Endodermal cell (in vitro differentiated cells): Measurements from ENCODE around the gene WNT10A. TPM values are rescaled to one million over a fixed set of nuclear protein-coding genes. Genes with fewer than 3 reads are reported as not detected.
A peak's percentile ranks its signal among the peaks of the same experiment; 100 is the strongest.

Experiments used
- DNase-seq: peaks from one replicate; pipeline ENCODE4 v3.0.0-alpha.2; 2017
- H3K27ac ChIP-seq: 2 replicates; pipeline ENCODE4 v1.5.1; 2013; ENCODE audit warnings: mild to moderate bottlenecking, low read depth, low read length, moderate library complexity
- H3K27me3 ChIP-seq: 2 replicates; pipeline ENCODE4 v1.6.1; 2013; ENCODE audit warnings: mild to moderate bottlenecking, low read length, moderate library complexity; ENCODE audit not compliant: insufficient read depth, control insufficient read depth, poor library complexity, severe bottlenecking
- H3K36me3 ChIP-seq: 2 replicates; pipeline ENCODE4 v1.7.0; 2013; ENCODE audit warnings: mild to moderate bottlenecking, low read length, moderate library complexity; ENCODE audit not compliant: control insufficient read depth, insufficient read depth
- H3K4me1 ChIP-seq: one replicate; pipeline ENCODE4 v1.7.0; 2013; ENCODE audit warnings: low read length; ENCODE audit not compliant: control insufficient read depth, insufficient read depth
- H3K4me3 ChIP-seq: 2 replicates; pipeline ENCODE4 v1.5.1; 2013; ENCODE audit warnings: mild to moderate bottlenecking, low read length, moderate library complexity
- H3K9ac ChIP-seq: 2 replicates; pipeline ENCODE4 v1.6.1; 2013; ENCODE audit warnings: mild to moderate bottlenecking, low read length, moderate library complexity; ENCODE audit not compliant: poor library complexity, severe bottlenecking; ENCODE audit errors: extremely low read depth
- H3K9me3 ChIP-seq: 2 replicates; pipeline ENCODE4 v1.6.1; 2013; ENCODE audit warnings: mild to moderate bottlenecking, low read length, moderate library complexity; ENCODE audit not compliant: control insufficient read depth
- H3K27ac Mint-ChIP-seq: 2 replicates; pipeline ENCODE4 v1.8.0; 2020; ENCODE audit warnings: mixed read lengths
- H3K27me3 Mint-ChIP-seq: 2 replicates; pipeline ENCODE4 v1.8.0; 2021; ENCODE audit warnings: mild to moderate bottlenecking, mixed read lengths; ENCODE audit not compliant: insufficient read depth
- H3K36me3 Mint-ChIP-seq: 2 replicates; pipeline ENCODE4 v1.8.0; 2020; ENCODE audit warnings: low read depth, mixed read lengths
- H3K4me1 Mint-ChIP-seq: 2 replicates; pipeline ENCODE4 v1.8.0; 2020; ENCODE audit warnings: mixed read lengths
- H3K4me3 Mint-ChIP-seq: 2 replicates; pipeline ENCODE4 v1.8.0; 2020; ENCODE audit warnings: mild to moderate bottlenecking, moderate library complexity, mixed read lengths
- H3K9me3 Mint-ChIP-seq: 2 replicates; pipeline ENCODE4 v1.8.0; 2020; ENCODE audit warnings: mild to moderate bottlenecking, mixed read lengths
- WGBS, 2 experiments: methylation state at CpG; one replicate each; pipeline versions ENCODE4 v1.1.5 to v1.1.7; 2013; ENCODE audit warnings: missing lambda C conversion rate in 2 of 2, mixed read lengths in 1 of 2; ENCODE audit not compliant: insufficient coverage in 1 of 2, insufficient read length in 1 of 2; 5-methylcytosine and 5-hydroxymethylcytosine counted together
- total RNA-seq, 2 donors: library from RNA; stranded (reverse); fragmentation: NEBNext Ultra II Directional in 1 of 2; extraction: Animal tissue kit (Norgen Biotek cat#: 25700) in 1 of 2; gene quantifications; 2 replicates in 1 of 2; 3 replicates in 1 of 2; pipeline ENCODE4 v1.2.1, GENCODE V29; 2021
- TF ChIP-seq, protein P1 (sequence below): fragments of 200-600 bp; sonication (generic); conservative IDR thresholded peaks from 2 replicates; pipeline ENCODE4 v1.5.0; 2021; ENCODE audit warnings: antibody characterized with exemption, mild to moderate bottlenecking

The WNT10A gene
- total RNA-seq, 2 donors from 2014 or later: not detected

- H3K4me1 ChIP-seq: no peaks in the 10 kb centered on the region
- H3K27ac ChIP-seq: no peak overlapping the region
- 1 to 4% methylated on average over 36 to 72 of the region's 72 CpGs for WGBS, 2 experiments
- TF ChIP-seq, protein P1, sequence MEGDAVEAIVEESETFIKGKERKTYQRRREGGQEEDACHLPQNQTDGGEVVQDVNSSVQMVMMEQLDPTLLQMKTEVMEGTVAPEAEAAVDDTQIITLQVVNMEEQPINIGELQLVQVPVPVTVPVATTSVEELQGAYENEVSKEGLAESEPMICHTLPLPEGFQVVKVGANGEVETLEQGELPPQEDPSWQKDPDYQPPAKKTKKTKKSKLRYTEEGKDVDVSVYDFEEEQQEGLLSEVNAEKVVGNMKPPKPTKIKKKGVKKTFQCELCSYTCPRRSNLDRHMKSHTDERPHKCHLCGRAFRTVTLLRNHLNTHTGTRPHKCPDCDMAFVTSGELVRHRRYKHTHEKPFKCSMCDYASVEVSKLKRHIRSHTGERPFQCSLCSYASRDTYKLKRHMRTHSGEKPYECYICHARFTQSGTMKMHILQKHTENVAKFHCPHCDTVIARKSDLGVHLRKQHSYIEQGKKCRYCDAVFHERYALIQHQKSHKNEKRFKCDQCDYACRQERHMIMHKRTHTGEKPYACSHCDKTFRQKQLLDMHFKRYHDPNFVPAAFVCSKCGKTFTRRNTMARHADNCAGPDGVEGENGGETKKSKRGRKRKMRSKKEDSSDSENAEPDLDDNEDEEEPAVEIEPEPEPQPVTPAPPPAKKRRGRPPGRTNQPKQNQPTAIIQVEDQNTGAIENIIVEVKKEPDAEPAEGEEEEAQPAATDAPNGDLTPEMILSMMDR: peak; percentile 77
- no peak overlapping the region for H3K9ac ChIP-seq
- no peaks in the 10 kb centered on the region for H3K36me3 ChIP-seq
- no peaks in the 10 kb centered on the region for H3K9me3 Mint-ChIP-seq
- no peaks in the 10 kb centered on the region for H3K36me3 Mint-ChIP-seq
- no peak overlapping the region for H3K27ac Mint-ChIP-seq
- DNase-seq: peak; percentile 90
- H3K27me3 Mint-ChIP-seq: peaks cover 98% of the 10 kb centered on the region
- no peaks in the 10 kb centered on the region for H3K9me3 ChIP-seq
- H3K4me1 Mint-ChIP-seq: peaks cover 5% of the 10 kb centered on the region
- peaks cover 98% of the 10 kb centered on the region for H3K27me3 ChIP-seq
- no peak overlapping the region for H3K4me3 ChIP-seq
- peak overlapping the region; percentile 35 for H3K4me3 Mint-ChIP-seq
Observed at GRCh38 chr2:218892693-218893348, 12.2 kb downstream of the WNT10A start.

DNA sequence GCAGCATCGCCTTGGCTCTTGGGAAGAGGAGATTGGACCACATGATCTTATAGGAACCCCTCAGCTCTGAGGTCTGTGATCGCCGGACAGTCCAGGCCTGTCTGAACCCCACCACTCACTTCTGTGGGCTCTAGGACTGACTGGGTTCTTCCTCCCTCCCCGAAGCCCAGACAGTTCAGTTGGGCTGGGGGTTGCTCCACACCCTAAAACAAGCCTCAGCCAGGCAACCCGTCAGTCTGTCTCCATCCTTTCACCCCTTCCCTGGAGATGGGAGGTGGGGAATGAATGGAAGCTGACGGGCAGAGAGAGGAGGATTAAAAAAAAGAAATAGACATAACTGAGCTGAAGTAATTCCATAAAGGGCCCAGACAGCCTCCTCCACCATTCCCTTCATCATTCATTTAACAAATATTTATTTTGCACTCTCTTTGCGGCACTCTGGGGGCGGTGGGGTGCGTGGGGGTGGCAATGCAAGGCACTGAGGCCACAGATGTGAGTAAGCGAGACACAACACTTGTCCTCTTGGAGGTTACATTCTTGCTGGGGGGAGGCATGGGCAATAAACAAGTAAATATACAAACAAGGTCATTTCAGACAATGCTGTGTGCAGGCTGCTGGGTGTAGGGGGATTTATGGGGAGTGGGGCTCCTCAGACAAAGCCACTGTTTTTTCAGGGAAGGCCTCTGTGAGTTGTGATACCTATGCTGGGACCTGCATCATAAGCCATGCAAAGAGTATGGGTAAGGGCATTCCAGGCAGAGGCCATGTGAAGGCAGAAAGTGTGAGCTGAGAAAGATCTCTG is 12.9 kb downstream of the WNT10A start:
- H3K27me3 ChIP-seq: peaks cover 98% of the 10 kb centered on the region
- H3K9me3 ChIP-seq: no peaks in the 10 kb centered on the region
- Mint-ChIP-seq H3K4me1 (peaks cover 5% of the 10 kb centered on the region), H3K27me3 (peaks cover 98% of the 10 kb centered on the region), H3K36me3 (no peaks in the 10 kb centered on the region), H3K27ac (no peak overlapping the region), H3K4me3 (peak overlapping the region; percentile 35), H3K9me3 (no peaks in the 10 kb centered on the region)
- no peaks in the 10 kb centered on the region for H3K36me3 ChIP-seq
- no peak for DNase-seq
- H3K4me1 ChIP-seq: no peaks in the 10 kb centered on the region
- no peak overlapping the region for H3K4me3 ChIP-seq
- no peak overlapping the region for H3K9ac ChIP-seq
- TF ChIP-seq, protein P1: no peak
- 53 to 58% methylated on average over 2 to 10 of the region's 10 CpGs for whole genome bisulfite sequencing, 2 experiments
- H3K27ac ChIP-seq: no peak overlapping the region

- 61 to 66% methylated on average over 7 to 11 of the region's 12 CpGs for WGBS, 2 experiments
- TF ChIP-seq, protein P1: no peak
- Mint-ChIP-seq H3K36me3 (no peaks in the 10 kb centered on the region), H3K4me3 (no peak overlapping the region), H3K4me1 (peaks cover 5% of the 10 kb centered on the region), H3K27me3 (peaks cover 99% of the 10 kb centered on the region), H3K9me3 (no peaks in the 10 kb centered on the region), H3K27ac (no peak overlapping the region)
- Histone ChIP-seq H3K9me3 (no peaks in the 10 kb centered on the region), H3K4me3 (no peak overlapping the region), H3K27me3 (peaks cover 100% of the 10 kb centered on the region), H3K4me1 (no peaks in the 10 kb centered on the region), H3K36me3 (no peaks in the 10 kb centered on the region), H3K27ac (no peak overlapping the region), H3K9ac (no peak overlapping the region)
- no peak for DNase-seq
Observed at GRCh38 chr2:218894151-218894879, 13.7 kb downstream of the WNT10A start.
